Measurements from ENCODE around the gene RADIL.

Gene RADIL
- total RNA-seq = 0 reads per million in 3 donors

- peaks cover 10% of the 10 kb centered on the region for H3K27me3 ChIP-seq (replicated peaks; ENCODE audit: control insufficient read depth, insufficient read depth, low read length, poor library complexity, severe bottlenecking)
- H3K4me1 ChIP-seq (ENCODE audit: control insufficient read depth, insufficient read depth, low read length, poor library complexity, severe bottlenecking) = peaks cover 12% of the 10 kb centered on the region
- peak within 1 kb of the TSS; percentile 45 for H3K4me3 ChIP-seq (ENCODE audit: insufficient read depth, low read depth, low read length, poor library complexity, severe bottlenecking)
- no peak within 1 kb of the TSS for H3K27ac ChIP-seq (ENCODE audit: insufficient read depth, low read length, poor library complexity, severe bottlenecking)
- H3K9me3 ChIP-seq (ENCODE audit: control insufficient read depth, low read length) = no peaks in the 10 kb centered on the region
- DNase-seq = peak; percentile 70 to 80 (median 72)
- H3K36me3 ChIP-seq (ENCODE audit: control insufficient read depth, insufficient read depth, low read length) = no peaks in the 10 kb centered on the region
Measured at GRCh38 chr7:4883372-4884144, at the start of gene RADIL. TSS of gene RADIL (minus strand) at chr7:4883716. CDS start at chr7:4878139, 5,577 bp downstream.

- no peaks in the 10 kb centered on the region for H3K36me3 ChIP-seq (ENCODE audit: control insufficient read depth, insufficient read depth, low read length)
Measured at GRCh38 chr7:4931943-4932342, 48.4 kb upstream of the RADIL start.

GRCh38 chr7:4929005-4929404 is 45.5 kb upstream of the RADIL start:
- Histone ChIP-seq H3K27me3 (replicated peaks; ENCODE audit: control insufficient read depth, insufficient read depth, low read length, poor library complexity, severe bottlenecking) (no peaks in the 10 kb centered on the region), H3K9me3 (ENCODE audit: control insufficient read depth, low read length) (no peaks in the 10 kb centered on the region), H3K27ac (ENCODE audit: insufficient read depth, low read length, poor library complexity, severe bottlenecking) (no peak overlapping the region), H3K4me1 (ENCODE audit: control insufficient read depth, insufficient read depth, low read length, poor library complexity, severe bottlenecking) (no peaks in the 10 kb centered on the region), H3K36me3 (ENCODE audit: control insufficient read depth, insufficient read depth, low read length) (no peaks in the 10 kb centered on the region), H3K4me3 (ENCODE audit: insufficient read depth, low read depth, low read length, poor library complexity, severe bottlenecking) (no peak overlapping the region)
- DNase-seq = no peak

More at GRCh38 chr7:4931943-4932342, 48.4 kb upstream of the RADIL start:
- Histone ChIP-seq H3K9me3 (ENCODE audit: control insufficient read depth, low read length) (no peaks in the 10 kb centered on the region), H3K27me3 (replicated peaks; ENCODE audit: control insufficient read depth, insufficient read depth, low read length, poor library complexity, severe bottlenecking) (no peaks in the 10 kb centered on the region), H3K27ac (ENCODE audit: insufficient read depth, low read length, poor library complexity, severe bottlenecking) (no peak overlapping the region), H3K4me3 (ENCODE audit: insufficient read depth, low read depth, low read length, poor library complexity, severe bottlenecking) (no peak overlapping the region), H3K4me1 (ENCODE audit: control insufficient read depth, insufficient read depth, low read length, poor library complexity, severe bottlenecking) (no peaks in the 10 kb centered on the region)
- no peak for DNase-seq

- H3K36me3 ChIP-seq (ENCODE audit: control insufficient read depth, insufficient read depth, low read length) = no peaks in the 10 kb centered on the region
- no peak overlapping the region for H3K27ac ChIP-seq (ENCODE audit: insufficient read depth, low read length, poor library complexity, severe bottlenecking)
- no peak for DNase-seq
- no peaks in the 10 kb centered on the region for H3K27me3 ChIP-seq (replicated peaks; ENCODE audit: control insufficient read depth, insufficient read depth, low read length, poor library complexity, severe bottlenecking)
- H3K9me3 ChIP-seq (ENCODE audit: control insufficient read depth, low read length) = no peaks in the 10 kb centered on the region
- H3K4me1 ChIP-seq (ENCODE audit: control insufficient read depth, insufficient read depth, low read length, poor library complexity, severe bottlenecking) = no peaks in the 10 kb centered on the region
- no peak overlapping the region for H3K4me3 ChIP-seq (ENCODE audit: insufficient read depth, low read depth, low read length, poor library complexity, severe bottlenecking)
Measured at GRCh38 chr7:4928445-4928844, 44.9 kb upstream of the RADIL start.

GRCh38 chr7:4919969-4920766 is 36.7 kb upstream of the RADIL start:
- Histone ChIP-seq H3K9me3 (ENCODE audit: control insufficient read depth, low read length) (no peaks in the 10 kb centered on the region), H3K27me3 (replicated peaks; ENCODE audit: control insufficient read depth, insufficient read depth, low read length, poor library complexity, severe bottlenecking) (no peaks in the 10 kb centered on the region), H3K4me3 (ENCODE audit: insufficient read depth, low read depth, low read length, poor library complexity, severe bottlenecking) (no peak overlapping the region), H3K4me1 (ENCODE audit: control insufficient read depth, insufficient read depth, low read length, poor library complexity, severe bottlenecking) (no peaks in the 10 kb centered on the region), H3K27ac (ENCODE audit: insufficient read depth, low read length, poor library complexity, severe bottlenecking) (no peak overlapping the region), H3K36me3 (ENCODE audit: control insufficient read depth, insufficient read depth, low read length) (no peaks in the 10 kb centered on the region)
- no peak for DNase-seq

GRCh38 chr7:4916113-4916512 is 32.6 kb upstream of the RADIL start:
- no peaks in the 10 kb centered on the region for H3K9me3 ChIP-seq (ENCODE audit: control insufficient read depth, low read length)
- DNase-seq = no peak
- H3K4me1 ChIP-seq (ENCODE audit: control insufficient read depth, insufficient read depth, low read length, poor library complexity, severe bottlenecking) = no peaks in the 10 kb centered on the region
- H3K27me3 ChIP-seq (replicated peaks; ENCODE audit: control insufficient read depth, insufficient read depth, low read length, poor library complexity, severe bottlenecking) = no peaks in the 10 kb centered on the region
- H3K36me3 ChIP-seq (ENCODE audit: control insufficient read depth, insufficient read depth, low read length) = no peaks in the 10 kb centered on the region
- no peak overlapping the region for H3K27ac ChIP-seq (ENCODE audit: insufficient read depth, low read length, poor library complexity, severe bottlenecking)
- H3K4me3 ChIP-seq (ENCODE audit: insufficient read depth, low read depth, low read length, poor library complexity, severe bottlenecking) = no peak overlapping the region

GRCh38 chr7:4911111-4911828 is 27.8 kb upstream of the RADIL start:
- H3K4me3 ChIP-seq (ENCODE audit: insufficient read depth, low read depth, low read length, poor library complexity, severe bottlenecking) = no peak overlapping the region
- H3K27me3 ChIP-seq (replicated peaks; ENCODE audit: control insufficient read depth, insufficient read depth, low read length, poor library complexity, severe bottlenecking) = no peaks in the 10 kb centered on the region
- DNase-seq = no peak
- H3K4me1 ChIP-seq (ENCODE audit: control insufficient read depth, insufficient read depth, low read length, poor library complexity, severe bottlenecking) = no peaks in the 10 kb centered on the region
- no peaks in the 10 kb centered on the region for H3K9me3 ChIP-seq (ENCODE audit: control insufficient read depth, low read length)
- H3K36me3 ChIP-seq (ENCODE audit: control insufficient read depth, insufficient read depth, low read length) = no peaks in the 10 kb centered on the region
- H3K27ac ChIP-seq (ENCODE audit: insufficient read depth, low read length, poor library complexity, severe bottlenecking) = no peak overlapping the region

GRCh38 chr7:4906682-4907081 is 23.2 kb upstream of the RADIL start:
- Histone ChIP-seq H3K27me3 (replicated peaks; ENCODE audit: control insufficient read depth, insufficient read depth, low read length, poor library complexity, severe bottlenecking) (no peaks in the 10 kb centered on the region), H3K4me3 (ENCODE audit: insufficient read depth, low read depth, low read length, poor library complexity, severe bottlenecking) (no peak overlapping the region), H3K36me3 (ENCODE audit: control insufficient read depth, insufficient read depth, low read length) (no peaks in the 10 kb centered on the region), H3K9me3 (ENCODE audit: control insufficient read depth, low read length) (no peaks in the 10 kb centered on the region), H3K4me1 (ENCODE audit: control insufficient read depth, insufficient read depth, low read length, poor library complexity, severe bottlenecking) (no peaks in the 10 kb centered on the region), H3K27ac (ENCODE audit: insufficient read depth, low read length, poor library complexity, severe bottlenecking) (no peak overlapping the region)
- DNase-seq = no peak

GRCh38 chr7:4905171-4905570 is 21.7 kb upstream of the RADIL start:
- H3K27ac ChIP-seq (ENCODE audit: insufficient read depth, low read length, poor library complexity, severe bottlenecking) = no peak overlapping the region
- no peak for DNase-seq
- H3K9me3 ChIP-seq (ENCODE audit: control insufficient read depth, low read length) = no peaks in the 10 kb centered on the region
- no peaks in the 10 kb centered on the region for H3K27me3 ChIP-seq (replicated peaks; ENCODE audit: control insufficient read depth, insufficient read depth, low read length, poor library complexity, severe bottlenecking)
- no peaks in the 10 kb centered on the region for H3K4me1 ChIP-seq (ENCODE audit: control insufficient read depth, insufficient read depth, low read length, poor library complexity, severe bottlenecking)
- H3K36me3 ChIP-seq (ENCODE audit: control insufficient read depth, insufficient read depth, low read length) = no peaks in the 10 kb centered on the region
- no peak overlapping the region for H3K4me3 ChIP-seq (ENCODE audit: insufficient read depth, low read depth, low read length, poor library complexity, severe bottlenecking)
